Stromal cell of bone marrow (primary cell): ENCODE data around the gene DUT.
"Not testable (repeated sequence)": the region's sequence is repeated elsewhere in the genome, so short reads cannot be mapped to it uniquely, and the experiment has no call there.

ENCODE experiments used
- DNase-seq: peaks from one replicate; pipeline ENCODE4 v3.0.0-alpha.2; 2012; ENCODE audit warnings: low read depth

DUT gene

GRCh38 chr15:48330855-48331795 is at the start of gene DUT:
TSS of gene DUT (plus strand) at chr15:48331429. CDS start at chr15:48331516, 87 bp downstream.
- DNase-seq: peak; percentile 71

DNA sequence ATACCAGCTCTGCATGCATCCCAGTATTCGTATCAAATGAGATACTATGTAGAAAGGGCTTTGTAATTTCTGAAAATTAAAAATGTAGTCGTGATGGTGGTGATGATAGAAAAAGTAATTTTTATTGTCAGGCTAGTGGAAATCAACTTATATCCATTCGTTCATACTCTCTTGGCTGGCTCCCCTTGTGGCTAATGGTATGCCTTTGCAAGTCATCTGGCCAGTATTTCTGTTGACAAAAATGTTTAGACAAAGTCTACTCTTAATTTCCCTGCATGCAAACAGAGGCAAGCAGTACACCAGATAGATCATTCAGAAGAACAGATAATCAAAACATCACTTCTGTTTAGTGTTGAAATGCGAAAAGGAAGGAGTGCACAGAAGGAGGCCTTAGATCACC is 49.6 kb upstream of the DUT start:
- no peak for DNase-seq

- no peak for DNase-seq
Observed at GRCh38 chr15:48282216-48282615, 49.0 kb upstream of the DUT start.

- no peak for DNase-seq
Observed at GRCh38 chr15:48283396-48284145, 47.7 kb upstream of the DUT start.

GRCh38 chr15:48285329-48286214 is 45.7 kb upstream of the DUT start:
- peak; percentile 84 for DNase-seq

DNA sequence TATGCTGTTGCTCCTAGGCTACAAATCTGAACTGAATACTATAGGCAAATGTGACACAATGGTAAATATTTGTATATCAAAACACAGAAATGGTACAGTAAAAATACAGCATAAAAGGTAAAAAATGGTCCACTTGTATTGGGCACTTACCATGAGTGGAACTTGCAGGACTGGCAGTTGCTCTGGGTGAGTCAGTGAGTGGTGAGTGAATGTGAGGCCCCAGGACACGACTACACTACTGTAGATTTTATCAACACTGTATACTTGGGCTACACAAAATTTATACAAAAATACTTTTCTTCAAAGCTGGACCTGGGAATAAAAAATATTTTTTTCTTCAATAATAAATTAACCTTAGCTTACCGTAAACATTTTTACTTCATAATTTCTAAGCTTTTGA is 41.6 kb upstream of the DUT start:
- DNase-seq: no peak

DNA sequence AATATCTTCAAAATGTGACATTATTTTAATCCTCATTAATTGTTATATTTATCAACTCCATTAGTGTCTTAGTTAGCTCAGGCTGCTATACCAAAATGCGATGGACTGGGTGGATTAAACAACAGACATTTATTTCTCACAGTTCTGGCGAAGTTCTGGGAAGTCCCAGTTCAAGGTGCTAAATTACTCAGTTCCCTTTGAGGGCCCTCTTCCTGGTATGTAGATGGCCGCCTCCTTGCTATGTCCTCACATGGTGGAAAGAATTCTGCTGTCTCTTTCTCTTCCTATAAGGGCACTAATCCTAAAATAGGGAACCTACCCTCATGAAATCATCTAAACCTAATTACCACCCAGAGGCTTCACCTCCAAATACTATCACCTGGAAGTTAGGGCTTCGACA is 38.8 kb upstream of the DUT start:
- no peak for DNase-seq

DNA sequence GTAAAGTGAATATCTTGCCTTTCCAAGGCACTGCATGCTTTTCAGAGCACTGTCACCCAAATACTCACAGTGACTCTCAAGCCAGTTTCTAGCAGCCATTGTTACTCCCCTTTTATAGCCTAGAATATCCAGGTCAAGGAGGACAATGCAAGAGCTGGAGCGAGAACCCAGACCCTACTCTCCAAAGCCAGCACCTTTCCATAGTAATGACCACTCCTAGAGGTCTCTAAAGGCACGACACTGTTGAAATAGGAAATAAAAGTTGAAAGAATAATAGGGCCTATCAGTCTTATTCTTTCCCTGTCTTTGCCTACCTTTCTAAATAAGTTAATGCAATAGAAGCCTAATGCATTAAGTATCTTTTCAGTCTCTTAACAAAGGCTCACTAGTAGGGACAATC is 33.6 kb upstream of the DUT start:
- no peak for DNase-seq

GRCh38 chr15:48298914-48299313 is 32.3 kb upstream of the DUT start:
- no peak for DNase-seq

DNA sequence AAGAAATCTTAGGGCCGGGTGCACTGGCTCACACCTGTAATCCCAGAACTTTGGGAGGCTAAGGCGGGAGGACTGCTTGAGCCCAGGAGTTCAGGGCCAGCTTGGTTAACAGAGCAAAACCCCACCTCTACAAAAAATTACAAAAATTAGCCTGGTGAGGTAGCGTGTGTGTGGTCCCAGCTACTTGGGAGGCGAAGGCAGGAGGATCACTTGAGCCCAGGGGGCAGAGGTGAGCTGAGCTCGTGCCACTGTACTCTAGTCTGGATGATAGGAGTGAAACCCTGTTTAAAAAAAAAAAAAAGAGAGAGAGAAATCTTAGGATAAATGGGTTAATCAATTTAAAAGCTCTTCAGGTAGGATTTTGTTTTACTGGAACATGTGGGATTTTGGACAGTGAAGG is 31.2 kb upstream of the DUT start:
- DNase-seq: no peak

DNA sequence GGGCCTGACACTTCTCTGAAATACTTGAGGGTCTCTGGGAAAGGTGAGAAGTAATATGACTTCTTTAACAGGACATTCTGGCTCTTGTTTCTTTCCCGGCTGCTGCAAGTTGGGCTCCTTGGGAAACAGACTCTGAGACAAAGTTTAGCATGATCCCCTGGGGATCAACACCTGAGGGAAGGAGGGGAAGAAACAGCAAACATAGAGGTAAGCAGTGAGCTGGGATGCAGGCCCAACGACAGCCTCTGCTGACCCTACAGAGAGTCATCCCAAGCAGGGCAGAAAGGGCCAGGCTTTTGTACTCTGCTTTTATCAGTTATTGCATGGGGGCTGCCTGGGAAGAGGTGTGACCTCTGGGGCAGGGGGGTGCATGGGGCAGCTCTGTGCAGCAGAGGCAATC is 26.8 kb upstream of the DUT start:
- DNase-seq: no peak

- no peak for DNase-seq
Observed at GRCh38 chr15:48306639-48307038, 24.6 kb upstream of the DUT start.

DNA sequence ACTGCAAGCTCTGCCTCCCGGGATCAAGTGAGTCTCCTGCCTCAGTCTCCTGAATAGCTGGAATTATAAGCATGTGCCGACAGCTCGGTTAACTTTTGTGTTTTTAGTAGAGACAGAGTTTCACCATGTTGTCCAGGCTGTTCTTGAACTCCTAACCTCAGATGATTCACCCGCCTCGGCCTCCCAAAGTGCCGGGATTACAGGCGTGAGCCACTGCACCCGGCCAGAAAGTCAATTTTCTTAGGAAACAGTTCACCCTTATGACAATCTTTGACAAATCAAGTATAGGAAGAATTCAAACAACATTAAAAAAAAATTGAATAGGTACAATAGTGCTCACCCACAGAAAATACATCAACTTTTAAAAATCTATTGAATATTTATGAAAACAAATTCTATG is 23.6 kb upstream of the DUT start:
- no peak for DNase-seq

DNA sequence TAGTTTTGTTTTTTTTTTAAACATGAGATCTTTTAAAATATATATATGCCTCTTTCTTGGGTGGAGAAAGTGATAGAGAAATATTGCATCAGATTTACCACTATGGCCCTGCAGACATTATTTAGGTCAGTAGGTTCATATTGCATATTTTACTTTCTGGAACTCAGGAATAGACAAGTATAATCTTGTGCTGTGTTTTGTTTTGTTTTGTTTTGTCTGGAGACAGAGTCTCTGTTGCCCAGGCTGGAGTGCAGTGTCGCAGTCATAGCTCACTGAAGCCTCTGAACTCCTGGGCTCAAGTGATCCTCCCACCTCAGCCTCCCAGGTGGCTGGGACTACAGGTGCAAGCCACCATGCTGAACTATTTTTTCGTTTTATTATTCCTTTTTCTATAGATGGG is 21.5 kb upstream of the DUT start:
- DNase-seq: no peak

GRCh38 chr15:48313216-48313615 is 18.0 kb upstream of the DUT start:
- DNase-seq: no peak

GRCh38 chr15:48315041-48315440 is 16.2 kb upstream of the DUT start:
- no peak for DNase-seq

- no peak for DNase-seq
Observed at GRCh38 chr15:48317221-48317620, 14.0 kb upstream of the DUT start.

- DNase-seq: no peak
Observed at GRCh38 chr15:48318131-48318530, 13.1 kb upstream of the DUT start.

DNA sequence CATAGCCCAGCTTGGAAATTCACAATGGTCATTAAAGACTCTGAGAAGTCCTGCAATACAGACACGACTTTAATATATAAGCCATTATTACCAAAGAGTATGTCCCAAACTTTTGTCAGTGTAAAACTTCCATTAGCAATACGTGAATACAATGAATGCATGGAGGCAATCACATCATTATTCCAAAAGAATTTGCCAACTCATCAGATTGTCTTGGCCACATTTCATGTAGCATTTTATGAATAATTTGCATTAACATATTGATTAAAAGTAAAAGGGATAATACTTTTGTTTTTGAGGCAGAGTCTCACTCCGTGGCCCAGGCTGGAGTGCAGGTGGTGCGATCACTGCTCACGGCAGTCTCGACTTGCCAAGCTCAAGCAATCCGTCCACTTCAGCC is 7.9 kb upstream of the DUT start:
- DNase-seq: no peak

DNA sequence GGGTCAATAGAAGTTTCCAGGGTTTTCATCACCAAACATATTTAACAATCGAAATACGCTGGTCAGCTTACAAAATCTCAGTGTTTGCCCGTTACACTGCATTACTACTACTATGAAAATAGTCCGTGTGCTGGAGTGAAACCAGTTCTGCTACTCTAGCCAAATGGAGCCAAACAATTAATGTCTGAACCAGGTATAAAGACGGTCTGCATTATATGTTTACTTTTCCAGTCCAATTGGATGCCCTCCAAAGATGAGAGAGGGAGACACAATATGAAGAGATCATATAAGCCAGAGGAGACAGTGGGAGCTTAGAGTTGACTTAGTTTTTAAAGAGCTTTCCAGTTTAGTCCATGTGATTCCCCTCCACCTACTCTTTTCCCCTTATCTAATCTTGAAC is 6.3 kb upstream of the DUT start:
- no peak for DNase-seq

DNA sequence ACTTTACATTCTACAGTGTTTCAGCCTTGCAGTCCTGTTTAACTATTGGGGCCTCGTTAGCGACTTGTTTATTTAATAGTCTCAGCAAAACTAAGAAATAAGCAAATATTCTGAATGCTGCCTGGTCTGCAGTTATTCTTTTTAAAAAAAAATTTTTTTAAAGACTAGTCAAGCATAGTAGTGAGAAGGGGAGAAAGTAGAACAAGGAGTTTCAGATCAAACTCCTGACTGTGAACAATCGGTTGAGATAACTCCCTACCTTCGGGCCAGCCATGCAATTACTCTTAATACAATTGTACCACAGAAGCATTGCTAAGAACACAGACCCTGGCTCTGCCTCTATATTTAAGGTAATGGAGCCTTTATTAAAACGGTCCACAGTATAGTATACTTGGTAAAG is 5.8 kb upstream of the DUT start:
- no peak for DNase-seq

DNA sequence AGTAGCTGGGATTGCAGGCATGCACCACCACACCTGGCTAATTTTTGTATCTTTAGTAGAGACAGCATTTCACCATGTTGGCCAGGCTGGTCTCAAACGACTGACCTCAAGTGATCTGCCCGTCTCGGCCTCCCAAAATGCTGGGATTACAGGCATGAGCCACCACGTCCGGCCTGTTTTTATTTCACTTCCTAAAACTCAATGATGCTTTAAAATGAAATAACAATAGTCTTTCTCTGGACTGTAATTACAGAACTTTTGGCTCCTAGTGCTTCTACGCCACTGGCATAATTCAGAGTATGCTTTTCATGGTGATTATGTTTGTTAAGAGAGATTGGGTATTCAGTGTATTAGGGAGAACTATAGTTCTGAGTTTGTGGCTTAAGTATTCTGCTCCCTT is 5.0 kb upstream of the DUT start:
- DNase-seq: not testable (repeated sequence)
